ENCODE measurements around the gene OGG1. TPM values are rescaled to one million over a fixed set of nuclear protein-coding genes. Genes with fewer than 3 reads are reported as not detected.
A peak's percentile ranks its signal among the peaks of the same experiment; 100 is the strongest.

Gene OGG1
- 9.2 TPM for total RNA-seq
- long read RNA-seq, transcript OGG1-203 (7 exons, 2,220 nt) = major isoform, 6 of 13 reads
- long read RNA-seq, partial matches to known transcripts = 1 of 13 reads
- long read RNA-seq, other reads (novel, unspliced or antisense) = 3 of 13 reads

DNA sequence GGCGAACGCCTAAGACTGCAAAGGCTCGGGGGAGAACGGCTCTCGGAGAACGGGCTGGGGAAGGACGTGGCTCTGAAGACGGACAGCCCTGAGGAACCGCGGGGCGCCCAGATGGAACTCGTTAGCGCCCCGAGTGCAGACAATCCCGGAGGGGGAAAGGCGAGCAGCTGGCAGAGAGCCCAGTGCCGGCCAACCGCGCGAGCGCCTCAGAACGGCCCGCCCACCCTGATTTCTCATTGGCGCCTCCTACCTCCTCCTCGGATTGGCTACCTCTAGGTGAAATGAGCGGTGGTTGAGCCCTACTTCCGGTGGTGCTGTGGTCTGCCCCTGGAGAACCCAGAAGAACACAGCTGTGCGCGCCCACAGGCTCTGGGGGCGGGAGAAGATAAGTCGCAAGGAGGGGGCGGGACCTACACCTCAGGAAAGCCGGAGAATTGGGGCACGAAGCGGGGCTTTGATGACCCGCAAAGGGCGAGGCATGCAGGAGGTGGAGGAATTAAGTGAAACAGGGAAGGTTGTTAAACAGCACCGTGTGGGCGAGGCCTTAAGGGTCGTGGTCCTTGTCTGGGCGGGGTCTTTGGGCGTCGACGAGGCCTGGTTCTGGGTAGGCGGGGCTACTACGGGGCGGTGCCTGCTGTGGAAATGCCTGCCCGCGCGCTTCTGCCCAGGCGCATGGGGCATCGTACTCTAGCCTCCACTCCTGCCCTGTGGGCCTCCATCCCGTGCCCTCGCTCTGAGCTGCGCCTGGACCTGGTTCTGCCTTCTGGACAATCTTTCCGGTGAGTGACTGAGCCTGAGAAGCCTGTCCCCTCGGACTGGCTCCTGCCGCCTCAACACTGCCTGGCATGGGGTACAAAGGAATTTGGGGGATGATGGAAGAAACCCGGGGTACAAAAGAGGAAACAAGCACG lies at the start of gene OGG1:
TSS of gene OGG1 (plus strand) at position 308 of the 911 bp plus-strand sequence. CDS start at position 643, 335 bp downstream.
- Histone ChIP-seq H3K9me3 (replicated peaks) (no peaks in the 10 kb centered on the region), H3K4me1 (peaks cover 34% of the 10 kb centered on the region), H3K27ac (replicated peaks) (peak within 1 kb of the TSS; percentile 94), H3K27me3 (ENCODE audit: low read depth) (no peaks in the 10 kb centered on the region), H3K36me3 (peaks cover 68% of the 10 kb centered on the region), H3K4me3 (peak within 1 kb of the TSS; percentile 82)
- DNase-seq = peak; percentile 98
- TF ChIP-seq CTCF (IDR thresholded peaks at IDR 0.05; ENCODE audit: borderline replicate concordance) = no peak
- intact Hi-C loops (cut with micrococcal nuclease) = no loop called here

DNA sequence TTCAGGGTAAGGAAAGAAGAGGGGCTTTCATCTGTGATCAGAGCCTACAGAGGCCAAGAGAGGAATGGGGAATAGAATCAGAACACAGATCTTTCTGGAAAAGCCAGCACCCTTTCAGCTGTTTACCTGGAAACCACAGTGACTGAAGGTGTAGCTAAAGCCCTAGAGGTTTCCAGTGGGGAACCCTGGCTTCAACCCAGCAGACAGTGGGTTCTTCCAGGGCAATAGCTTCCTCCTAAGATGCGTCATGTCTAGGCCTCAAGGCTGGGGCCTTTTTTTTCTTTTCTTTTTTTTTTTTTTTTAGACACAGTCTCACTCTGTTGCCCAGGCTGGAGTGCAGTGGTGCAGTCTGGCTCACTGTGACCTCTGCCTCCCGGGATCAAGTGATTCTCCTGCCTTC lies 49.2 kb upstream of the OGG1 start:
- Histone ChIP-seq H3K27me3 (ENCODE audit: low read depth) (peaks cover 22% of the 10 kb centered on the region), H3K27ac (replicated peaks) (no peak overlapping the region), H3K36me3 (peaks cover 61% of the 10 kb centered on the region), H3K9me3 (replicated peaks) (no peaks in the 10 kb centered on the region), H3K4me3 (no peak overlapping the region), H3K4me1 (peaks cover 32% of the 10 kb centered on the region)
- DNase-seq = no peak
- TF ChIP-seq CTCF (IDR thresholded peaks at IDR 0.05; ENCODE audit: borderline replicate concordance) = no peak
- intact Hi-C loops (cut with micrococcal nuclease) = no loop called here

GRCh38 chr3:9701006-9701405 lies 48.7 kb upstream of the OGG1 start:
- Histone ChIP-seq H3K4me3 (no peak overlapping the region), H3K36me3 (peaks cover 61% of the 10 kb centered on the region), H3K9me3 (replicated peaks) (no peaks in the 10 kb centered on the region)

DNA sequence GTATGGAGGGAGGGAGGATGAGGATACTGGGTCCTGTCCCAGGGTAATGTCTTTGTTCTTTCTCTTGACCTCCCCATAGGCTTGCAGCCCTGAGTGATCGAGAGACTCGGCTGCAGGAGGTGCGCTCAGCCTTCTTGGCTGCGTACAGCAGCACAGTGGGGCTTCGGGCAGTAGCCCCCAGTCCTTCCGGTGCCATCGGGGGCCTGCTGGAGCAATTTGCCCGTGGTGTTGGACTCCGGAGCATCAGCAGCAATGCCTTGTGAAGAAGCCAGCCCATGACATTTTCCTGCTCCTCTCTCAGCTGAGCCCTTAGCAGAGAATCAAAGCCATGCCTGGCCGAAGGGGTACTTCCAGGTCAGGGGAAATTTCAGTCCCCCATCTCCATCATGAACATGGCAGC lies 48.0 kb upstream of the OGG1 start:
- H3K27me3 ChIP-seq (ENCODE audit: low read depth) = peaks cover 26% of the 10 kb centered on the region
- H3K4me3 ChIP-seq = no peak overlapping the region
- no peak for DNase-seq
- no peak for TF ChIP-seq CTCF (IDR thresholded peaks at IDR 0.05; ENCODE audit: borderline replicate concordance)
- intact Hi-C loops (cut with micrococcal nuclease) = no loop called here
- no peak overlapping the region for H3K27ac ChIP-seq (replicated peaks)
- H3K9me3 ChIP-seq (replicated peaks) = no peaks in the 10 kb centered on the region
- peaks cover 20% of the 10 kb centered on the region for H3K4me1 ChIP-seq
- H3K36me3 ChIP-seq = peaks cover 61% of the 10 kb centered on the region

More at GRCh38 chr3:9701006-9701405, 48.7 kb upstream of the OGG1 start:
- DNase-seq = no peak
- no peak for TF ChIP-seq CTCF (IDR thresholded peaks at IDR 0.05; ENCODE audit: borderline replicate concordance)
- Histone ChIP-seq H3K4me1 (peaks cover 27% of the 10 kb centered on the region), H3K27ac (replicated peaks) (no peak overlapping the region), H3K27me3 (ENCODE audit: low read depth) (peaks cover 26% of the 10 kb centered on the region)
- intact Hi-C loops (cut with micrococcal nuclease) = no loop called here

GRCh38 chr3:9703240-9703639 lies 46.5 kb upstream of the OGG1 start:
- Histone ChIP-seq H3K27me3 (ENCODE audit: low read depth) (peaks cover 26% of the 10 kb centered on the region), H3K36me3 (peaks cover 47% of the 10 kb centered on the region), H3K4me3 (no peak overlapping the region), H3K4me1 (peaks cover 16% of the 10 kb centered on the region), H3K9me3 (replicated peaks) (no peaks in the 10 kb centered on the region), H3K27ac (replicated peaks) (no peak overlapping the region)
- no peak for TF ChIP-seq CTCF (IDR thresholded peaks at IDR 0.05; ENCODE audit: borderline replicate concordance)
- intact Hi-C loops (cut with micrococcal nuclease) = no loop called here
- no peak for DNase-seq
